Central memory CD8-positive, alpha-beta T cell (primary cell): ENCODE data around the gene SKI.

ENCODE experiments used
- ATAC-seq: fragments of 150-1000 bp; cut with Tn5 transposase; replicated peaks from 2 replicates; pipeline ENCODE4 v1.10.0; 2022; ENCODE audit warnings: mild to moderate bottlenecking, moderate FRiP score, moderate number of reproducible peaks; ENCODE audit not compliant: poor library complexity, severe bottlenecking; ENCODE audit errors: extremely low read depth
- DNase-seq, 2 donors: peaks; one replicate each; pipeline ENCODE4 v3.0.0; 2021; ENCODE audit warnings: low spot score in 2 of 2
- H3K27ac Mint-ChIP-seq: one replicate; pipeline ENCODE4 v1.8.0; 2022; ENCODE audit warnings: low read depth, mild to moderate bottlenecking, moderate library complexity, mixed read lengths
- H3K27me3 Mint-ChIP-seq: one replicate; pipeline ENCODE4 v1.8.0; 2022; ENCODE audit warnings: mixed read lengths
- H3K36me3 Mint-ChIP-seq: one replicate; pipeline ENCODE4 v1.8.0; 2022; ENCODE audit warnings: mild to moderate bottlenecking, moderate library complexity, mixed read lengths; ENCODE audit not compliant: insufficient read depth
- H3K4me1 Mint-ChIP-seq: one replicate; pipeline ENCODE4 v1.8.0; 2022; ENCODE audit warnings: mixed read lengths
- H3K4me3 Mint-ChIP-seq: one replicate; pipeline ENCODE4 v1.8.0; 2022; ENCODE audit warnings: mild to moderate bottlenecking, moderate library complexity, mixed read lengths
- H3K9me3 Mint-ChIP-seq: one replicate; pipeline ENCODE4 v1.8.0; 2022; ENCODE audit warnings: mixed read lengths

SKI gene

GRCh38 chr1:2270260-2271100 lies 42.4 kb downstream of the SKI start:
- peaks cover 29% of the 10 kb centered on the region for H3K4me1 Mint-ChIP-seq
- peak overlapping the region; percentile 11 for H3K4me3 Mint-ChIP-seq

GRCh38 chr1:2271211-2271721 lies 43.1 kb downstream of the SKI start:
- peaks cover 24% of the 10 kb centered on the region for H3K4me1 Mint-ChIP-seq
- no peaks in the 10 kb centered on the region for H3K27me3 Mint-ChIP-seq
- ATAC-seq (no peak), DNase-seq (no peak)
- peaks cover 28% of the 10 kb centered on the region for H3K36me3 Mint-ChIP-seq
- no peaks in the 10 kb centered on the region for H3K9me3 Mint-ChIP-seq
- H3K4me3 Mint-ChIP-seq: no peak overlapping the region
- no peak overlapping the region for H3K27ac Mint-ChIP-seq

More at GRCh38 chr1:2270260-2271100, 42.4 kb downstream of the SKI start:
- Mint-ChIP-seq H3K27ac (peak overlapping the region; percentile 75), H3K36me3 (peaks cover 25% of the 10 kb centered on the region), H3K27me3 (no peaks in the 10 kb centered on the region), H3K9me3 (no peaks in the 10 kb centered on the region)
- no peak for ATAC-seq
- DNase-seq: no peak

DNA sequence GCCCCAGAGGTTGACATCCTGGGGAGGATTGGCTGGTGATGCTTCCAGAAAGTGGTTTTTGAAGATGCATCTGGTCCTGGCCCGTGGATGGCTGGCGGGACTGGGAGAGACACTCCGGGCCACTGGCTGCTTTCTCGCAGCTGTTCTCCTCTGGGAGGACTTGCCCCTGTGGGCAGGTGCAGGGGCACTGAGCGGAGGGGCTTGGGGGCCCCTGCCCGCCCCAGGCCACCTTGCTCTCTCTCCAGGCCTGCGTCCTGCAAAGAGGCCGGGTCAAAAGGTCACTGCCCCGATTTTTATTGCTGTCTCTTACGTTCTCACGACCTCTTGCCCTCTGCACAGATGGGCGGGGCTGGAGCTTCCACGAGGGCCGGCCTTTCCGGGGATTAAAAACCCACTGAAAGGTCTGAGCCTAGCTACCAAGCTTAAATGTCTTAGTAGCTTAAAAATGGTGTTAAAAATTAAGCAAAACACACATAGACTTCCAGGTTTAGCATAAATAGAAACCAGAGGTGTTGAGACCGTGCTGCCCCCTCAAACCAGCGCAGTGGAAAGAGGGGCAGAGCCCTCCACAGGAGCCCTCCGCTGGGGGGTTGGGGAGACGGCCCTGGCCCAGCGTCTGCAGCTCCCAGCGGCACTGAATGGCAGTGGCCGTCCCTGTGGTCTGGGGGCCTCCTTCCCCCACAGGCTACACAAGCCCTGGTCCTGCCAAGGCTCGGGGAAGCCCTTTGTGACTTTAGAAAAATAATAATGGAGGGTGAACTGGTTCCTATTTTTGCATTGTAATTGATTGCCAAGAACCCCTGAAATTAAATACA lies 43.9 kb downstream of the SKI start:
- Mint-ChIP-seq H3K4me1 (peaks cover 22% of the 10 kb centered on the region), H3K27me3 (no peaks in the 10 kb centered on the region), H3K4me3 (peak overlapping the region; percentile 45), H3K36me3 (peaks cover 27% of the 10 kb centered on the region), H3K9me3 (no peaks in the 10 kb centered on the region), H3K27ac (peak overlapping the region; percentile 79)
- DNase-seq (no peak), ATAC-seq (no peak)

GRCh38 chr1:2272686-2273400 lies 44.7 kb downstream of the SKI start:
- no peak for DNase-seq
- Mint-ChIP-seq H3K27me3 (no peaks in the 10 kb centered on the region), H3K4me3 (no peak overlapping the region), H3K36me3 (peaks cover 25% of the 10 kb centered on the region), H3K4me1 (peaks cover 19% of the 10 kb centered on the region), H3K9me3 (no peaks in the 10 kb centered on the region), H3K27ac (peak overlapping the region; percentile 79)
- ATAC-seq: no peak

GRCh38 chr1:2273401-2274090 lies 45.4 kb downstream of the SKI start:
- ATAC-seq: no peak
- H3K27me3 Mint-ChIP-seq: no peaks in the 10 kb centered on the region
- peak overlapping the region; percentile 79 for H3K27ac Mint-ChIP-seq
- no peak overlapping the region for H3K4me3 Mint-ChIP-seq
- no peak for DNase-seq
- no peaks in the 10 kb centered on the region for H3K9me3 Mint-ChIP-seq
- H3K36me3 Mint-ChIP-seq: peaks cover 21% of the 10 kb centered on the region
- H3K4me1 Mint-ChIP-seq: peaks cover 19% of the 10 kb centered on the region

DNA sequence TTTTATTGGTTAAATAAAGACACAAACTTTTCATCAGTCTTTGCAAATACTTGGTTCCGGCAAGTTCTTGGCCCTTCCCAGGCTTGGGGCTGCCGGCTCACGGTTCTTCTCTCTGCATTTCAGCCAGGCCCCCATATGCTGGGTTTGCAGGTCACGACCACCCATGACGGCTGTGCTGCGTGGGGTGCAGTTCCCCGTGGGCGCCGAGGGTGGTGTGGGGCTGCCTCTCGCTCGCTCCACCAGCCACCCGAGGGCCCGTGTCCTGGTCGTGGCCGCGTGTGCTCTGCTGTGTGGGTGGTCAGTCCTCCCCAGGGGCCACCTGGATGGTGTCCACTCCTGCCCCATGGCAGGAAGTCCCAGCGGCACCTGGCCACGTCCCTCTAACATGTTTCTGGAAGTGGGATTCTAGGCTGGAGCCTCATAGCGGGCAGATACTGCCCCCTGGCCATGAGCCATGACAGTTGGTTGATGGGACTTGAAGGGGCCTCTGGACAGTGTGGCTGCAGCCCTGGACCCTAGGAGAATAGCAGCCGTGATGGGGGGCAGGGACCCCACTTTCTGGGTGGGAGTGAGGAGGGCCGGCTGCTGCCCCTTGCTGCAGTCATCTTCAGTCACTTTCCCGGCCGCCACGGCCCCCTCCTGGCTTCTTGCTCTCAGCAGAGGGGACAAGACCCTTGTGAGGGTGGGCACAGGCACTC lies 46.3 kb downstream of the SKI start:
- no peaks in the 10 kb centered on the region for H3K27me3 Mint-ChIP-seq
- ATAC-seq (no peak), DNase-seq (no peak)
- peaks cover 20% of the 10 kb centered on the region for H3K36me3 Mint-ChIP-seq
- H3K27ac Mint-ChIP-seq: peak overlapping the region; percentile 35
- H3K9me3 Mint-ChIP-seq: no peaks in the 10 kb centered on the region
- no peak overlapping the region for H3K4me3 Mint-ChIP-seq
- peaks cover 12% of the 10 kb centered on the region for H3K4me1 Mint-ChIP-seq

DNA sequence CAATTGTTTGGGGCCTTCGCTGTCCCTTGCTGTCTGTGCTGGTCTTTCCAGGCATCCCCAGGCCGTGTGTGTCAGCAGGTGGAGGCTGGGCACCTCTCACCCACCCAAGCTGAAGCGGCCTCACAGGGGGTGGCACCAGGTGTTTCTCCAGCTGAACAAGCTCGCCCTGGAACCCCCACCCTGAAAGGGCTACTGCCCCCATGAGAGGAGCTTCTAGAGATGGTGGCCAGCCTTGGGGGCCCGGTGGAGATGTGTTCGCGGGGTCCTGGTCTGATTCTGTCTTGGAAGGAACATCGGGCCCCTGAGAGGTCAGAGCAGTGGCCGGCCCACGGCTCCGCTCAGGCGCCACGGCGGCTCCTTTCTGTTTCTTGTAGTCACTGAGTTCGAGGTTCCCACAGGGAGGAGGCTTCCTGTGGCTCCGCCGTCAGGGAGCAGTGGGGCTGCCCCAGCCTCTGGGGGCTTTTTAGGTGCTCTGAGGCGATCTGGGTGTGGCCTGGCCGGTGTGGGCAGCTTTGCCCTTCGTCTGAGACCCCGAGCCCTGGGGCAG lies 46.9 kb downstream of the SKI start:
- peaks cover 12% of the 10 kb centered on the region for H3K4me1 Mint-ChIP-seq
- H3K9me3 Mint-ChIP-seq: no peaks in the 10 kb centered on the region
- ATAC-seq (no peak), DNase-seq (no peak)
- no peaks in the 10 kb centered on the region for H3K27me3 Mint-ChIP-seq
- no peak overlapping the region for H3K4me3 Mint-ChIP-seq
- peaks cover 21% of the 10 kb centered on the region for H3K36me3 Mint-ChIP-seq
- peak overlapping the region; percentile 35 for H3K27ac Mint-ChIP-seq

DNA sequence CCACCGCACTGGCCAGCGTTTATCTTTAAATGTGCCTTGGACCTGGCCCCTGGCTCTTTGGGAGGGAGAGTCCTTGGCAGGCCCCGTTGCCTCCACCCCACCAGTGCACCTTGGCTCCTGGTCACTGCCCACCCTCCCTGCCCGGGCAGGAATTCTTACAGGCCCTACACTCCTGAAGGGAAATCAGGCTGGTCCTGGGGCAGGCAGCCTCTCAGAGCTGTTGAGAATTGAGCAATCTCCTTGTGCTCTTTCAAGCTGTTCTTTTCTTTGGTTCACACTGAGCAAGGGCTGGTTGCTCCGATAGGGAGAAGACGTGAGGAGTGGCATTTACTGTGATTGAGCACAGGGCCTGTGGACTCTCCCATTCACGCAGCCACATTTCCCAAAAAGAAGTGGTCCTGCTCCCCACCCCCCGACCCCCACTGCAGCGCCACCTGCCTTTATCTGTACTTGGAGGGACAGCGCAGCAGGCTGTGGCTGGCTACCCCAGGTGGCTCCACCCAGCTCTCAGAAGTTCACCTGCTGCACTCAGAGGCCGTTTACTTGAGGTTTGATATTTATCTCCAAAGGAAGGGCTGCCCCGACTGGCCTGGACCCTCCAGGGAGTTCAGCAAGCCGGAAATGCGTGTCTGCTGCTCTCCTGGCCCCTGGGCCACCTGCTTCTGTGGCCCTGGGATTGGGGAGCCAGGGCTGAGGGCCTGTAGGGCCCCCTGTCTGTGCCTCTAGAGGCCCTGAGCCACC lies 47.8 kb downstream of the SKI start:
- DNase-seq (no peak), ATAC-seq (no peak)
- H3K9me3 Mint-ChIP-seq: no peaks in the 10 kb centered on the region
- peak overlapping the region; percentile 71 for H3K27ac Mint-ChIP-seq
- H3K36me3 Mint-ChIP-seq: peaks cover 22% of the 10 kb centered on the region
- peaks cover 12% of the 10 kb centered on the region for H3K4me1 Mint-ChIP-seq
- no peaks in the 10 kb centered on the region for H3K27me3 Mint-ChIP-seq
- H3K4me3 Mint-ChIP-seq: no peak overlapping the region

DNA sequence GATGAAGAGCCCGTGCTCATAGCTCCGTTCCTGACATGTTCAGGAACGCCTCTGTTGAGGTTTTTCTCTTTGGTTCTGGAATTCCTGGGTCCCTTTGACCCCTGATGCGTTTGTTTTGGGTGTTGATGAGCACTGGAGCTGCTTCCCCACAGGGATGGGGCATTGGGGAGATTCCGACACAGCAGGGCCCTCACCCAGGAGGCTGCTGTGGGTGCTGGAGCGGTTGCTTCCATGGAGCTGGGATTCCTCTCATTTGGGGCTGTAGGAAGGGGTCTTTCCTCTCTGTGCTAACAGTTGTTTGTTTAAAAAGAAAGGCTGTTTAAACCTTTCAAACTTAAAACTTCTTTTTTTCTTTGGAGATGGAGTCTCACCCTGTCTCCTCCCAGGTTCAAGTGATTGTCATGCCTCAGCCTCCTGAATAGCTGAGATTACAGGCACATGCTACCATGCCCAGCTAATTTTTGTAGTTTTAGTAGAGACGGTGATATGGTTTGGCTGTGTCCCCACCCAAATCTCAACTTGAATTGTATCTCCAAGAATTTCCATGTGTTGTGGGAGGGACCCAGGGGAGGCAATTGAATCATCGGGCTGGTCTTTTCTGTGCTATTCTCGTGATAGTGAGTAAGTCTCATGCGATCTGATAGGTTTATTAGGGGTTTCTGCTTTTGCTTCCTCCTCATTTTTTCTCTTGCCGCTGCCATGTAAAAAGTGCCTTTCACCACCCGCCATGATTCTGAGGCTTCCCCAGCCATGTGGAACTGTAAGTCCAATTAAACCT lies 48.9 kb downstream of the SKI start:
- Mint-ChIP-seq H3K27ac (peak overlapping the region; percentile 71), H3K9me3 (no peaks in the 10 kb centered on the region), H3K36me3 (peaks cover 22% of the 10 kb centered on the region), H3K4me3 (no peak overlapping the region), H3K27me3 (no peaks in the 10 kb centered on the region), H3K4me1 (peaks cover 12% of the 10 kb centered on the region)
- no peak for ATAC-seq
- no peak for DNase-seq

DNA sequence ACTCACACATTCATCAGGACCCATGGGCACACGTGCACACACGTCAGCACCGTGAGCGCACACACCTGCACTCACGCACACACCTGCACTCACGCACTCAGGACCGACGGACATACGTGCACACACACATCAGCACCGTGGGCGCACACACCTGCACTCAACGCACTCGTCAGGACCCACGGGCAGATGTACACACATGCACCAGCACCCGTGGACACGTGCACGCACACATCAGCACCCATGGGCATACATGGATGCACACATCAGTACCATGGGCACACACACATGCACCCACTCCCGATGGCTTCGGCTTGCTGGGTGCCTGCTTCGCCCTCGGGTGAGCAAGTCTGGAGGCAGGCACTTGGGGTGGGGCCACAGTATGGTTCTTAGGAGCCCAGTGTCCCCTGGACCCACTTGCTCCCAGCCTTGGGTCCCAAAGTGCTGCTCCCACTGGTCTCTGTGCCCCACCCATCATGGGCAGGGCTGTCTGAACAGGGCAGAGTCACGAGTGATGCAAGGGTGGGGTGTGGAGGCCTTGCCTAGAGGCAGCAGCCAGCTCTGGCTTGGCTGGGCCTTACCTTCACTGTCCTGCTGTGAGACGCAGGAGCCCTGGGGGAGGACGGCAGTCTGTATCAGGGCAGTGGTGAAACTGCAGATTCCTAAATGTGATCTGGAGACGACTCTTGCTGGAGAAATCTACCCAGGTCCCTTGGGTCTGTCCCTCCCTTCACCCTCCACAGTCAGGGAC lies 49.8 kb downstream of the SKI start:
- ATAC-seq (no peak), DNase-seq (no peak)
- peaks cover 20% of the 10 kb centered on the region for H3K36me3 Mint-ChIP-seq
- H3K4me3 Mint-ChIP-seq: no peak overlapping the region
- H3K27ac Mint-ChIP-seq: peak overlapping the region; percentile 35
- H3K9me3 Mint-ChIP-seq: no peaks in the 10 kb centered on the region
- peaks cover 12% of the 10 kb centered on the region for H3K4me1 Mint-ChIP-seq
- no peaks in the 10 kb centered on the region for H3K27me3 Mint-ChIP-seq
